Left cardiac atrium (tissue), 4 donors: ENCODE measurements around the gene RHOF. TPM values are rescaled to one million over a fixed set of nuclear protein-coding genes. Genes with fewer than 3 reads are reported as not detected.

Source experiments
- ATAC-seq, 2 donors: fragments of 200-7000 bp; cut with Tn5 transposase; one replicate each; pipeline ENCODE4 v1.9.1; 2020; ENCODE audit warnings: mild to moderate bottlenecking in 2 of 2, moderate library complexity in 2 of 2
- DNase-seq: peaks from one replicate; pipeline ENCODE4 v3.0.0-alpha.2; 2020
- intact Hi-C, 2 donors: fragments of 100-400 bp; cut with DNase I; formaldehyde crosslinking; loops; one replicate each; pipeline versions ENCODE4 v1.14.1 to v1.15.1; 2022 to 2023
- total RNA-seq, 2 donors: library from RNA; stranded (reverse); fragmentation: NEBNext Ultra II Directional; extraction: Animal tissue kit (Norgen Biotek cat#: 25700); gene quantifications; one replicate each; pipeline ENCODE4 v1.2.1, GENCODE V29; 2021
- donor health status: DM: no; HTN: yes; CAD: no.
- donor health status: DM: no; HTN: yes; CAD: no; lungs with severe emphysema.
- donor health status: DM: yes; HTN: yes; CAD: no.
- donor health status: Dilated cardiomyopathy.

RHOF gene
- total RNA-seq, 2 donors from 2014 or later, result 14.7 to 25.1 TPM

DNA sequence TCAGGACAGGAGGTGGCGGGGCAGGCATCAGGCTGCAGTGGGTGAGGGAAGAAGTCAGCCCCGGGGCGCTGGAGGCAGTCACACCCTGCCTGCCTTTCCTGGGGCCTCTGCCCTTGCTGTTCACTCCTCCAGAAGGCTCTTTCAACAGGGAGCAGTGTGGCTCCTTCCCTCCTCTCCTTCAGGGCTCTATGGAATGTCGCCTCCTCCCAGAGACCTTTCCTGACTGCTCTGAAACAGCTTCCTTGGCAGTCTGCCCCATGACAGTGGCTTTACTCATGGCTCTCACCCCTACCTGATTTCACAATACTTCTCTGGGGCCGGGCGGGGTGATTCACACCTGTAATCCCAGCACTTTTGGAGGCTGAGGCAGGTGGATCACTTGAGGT, 7.1 kb downstream of the RHOF start:
- peak in 1 of 2 donors; percentile 48 for ATAC-seq
- no peak for DNase-seq
- intact Hi-C loops, result no loop called here

DNA sequence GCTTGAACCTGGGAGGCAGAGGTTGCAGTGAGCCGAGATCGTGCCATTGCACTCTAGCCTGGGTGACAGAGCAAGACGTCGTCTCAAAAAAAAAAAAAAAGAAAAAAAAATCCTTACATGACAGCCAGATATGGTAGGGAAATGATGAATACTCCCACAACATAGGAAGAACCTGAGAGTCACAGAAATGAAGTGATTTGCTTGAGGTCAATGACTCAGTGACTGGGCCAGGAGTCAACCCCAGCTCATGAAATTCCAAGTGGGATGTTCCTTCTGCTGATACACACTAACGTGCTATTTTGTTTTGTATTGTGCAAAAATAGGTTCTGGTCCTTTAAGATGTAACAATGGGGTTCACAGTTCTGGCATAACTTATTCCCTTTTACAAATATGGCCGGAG, 9.0 kb downstream of the RHOF start:
- DNase-seq (no peak), ATAC-seq (peak in 1 of 2 donors; percentile 50)
- intact Hi-C loops, result no loop called here

GRCh38 chr12:121783766-121784165, 9.7 kb downstream of the RHOF start:
- no peak for DNase-seq
- intact Hi-C loops, result no loop called here
- ATAC-seq, result no peak

DNA sequence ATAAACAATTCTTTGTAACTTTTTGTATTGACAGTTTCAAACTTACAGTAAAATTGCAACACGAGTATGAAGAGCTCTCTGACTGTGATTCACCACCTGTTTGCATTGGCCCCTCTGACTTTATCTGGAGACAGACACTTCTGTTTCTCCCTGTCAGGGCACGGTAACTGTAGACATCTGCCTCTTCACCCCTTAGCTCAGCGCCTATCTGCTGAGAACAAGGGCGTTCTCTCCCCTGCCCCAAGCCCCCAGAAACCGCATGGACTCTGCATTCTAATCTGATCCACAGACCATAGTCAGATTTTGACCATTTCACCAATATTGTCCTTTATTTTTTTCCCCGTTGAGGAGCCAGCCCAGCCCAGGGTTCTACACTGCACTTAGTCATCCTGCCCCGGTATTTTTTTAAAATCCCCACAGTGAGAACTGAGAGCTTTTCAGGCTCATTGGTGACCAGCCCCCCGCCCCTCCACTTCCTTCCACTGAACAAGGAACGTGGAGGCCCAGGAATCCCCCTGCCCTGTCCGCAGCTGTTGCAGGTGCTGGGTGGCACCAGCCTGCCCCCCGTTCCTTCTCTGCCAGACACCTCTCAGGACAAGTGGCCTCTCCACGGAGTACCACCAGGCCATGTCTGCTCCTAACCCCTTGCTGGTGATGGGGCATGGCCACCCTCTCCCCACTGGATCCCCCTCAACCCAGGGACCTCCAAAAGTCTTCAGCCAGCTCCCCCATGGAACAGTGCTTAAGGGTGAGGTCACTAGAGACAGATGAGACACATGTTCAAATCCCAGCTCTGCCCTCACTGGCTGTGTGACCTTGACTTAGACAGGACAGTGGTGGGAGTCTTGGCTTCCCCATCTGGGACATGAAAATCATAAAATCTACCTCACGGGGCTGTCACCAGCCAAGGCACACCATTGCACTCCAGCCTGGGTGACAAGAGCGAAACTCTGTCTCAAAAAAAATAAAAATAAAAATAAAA, 11.2 kb downstream of the RHOF start:
- ATAC-seq (peak in 1 of 2 donors; percentile 45), DNase-seq (no peak)

DNA sequence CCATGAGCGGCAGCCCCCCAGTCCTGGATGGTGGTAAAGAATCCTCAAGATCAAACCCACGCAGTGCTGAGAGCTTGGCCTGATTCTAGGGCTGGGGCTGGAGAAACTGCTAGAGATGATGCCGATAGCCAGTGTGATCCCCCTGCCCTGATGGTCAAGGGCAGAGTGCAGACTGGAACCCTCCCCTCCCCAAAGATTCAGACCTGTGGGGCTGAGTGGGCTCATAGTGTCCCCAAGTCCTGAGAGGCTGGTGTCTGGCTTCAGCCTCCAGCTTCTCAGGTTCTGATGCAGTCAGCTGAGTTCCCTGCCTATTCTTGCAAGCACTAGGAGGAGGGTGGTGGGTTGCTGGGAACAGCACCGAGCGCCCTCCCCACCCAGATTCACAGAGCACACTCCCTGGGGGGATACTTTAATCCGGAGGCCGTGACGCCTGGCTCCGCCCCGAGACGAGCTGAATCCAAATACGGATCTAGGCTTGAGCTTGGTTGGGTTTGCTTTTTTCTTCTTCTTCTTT, 11.9 kb downstream of the RHOF start:
- intact Hi-C loops, result no loop called here
- DNase-seq (no peak), ATAC-seq (peak; percentile 12 to 60)

More for the DNA sequence above, 11.2 kb downstream of the RHOF start:
- intact Hi-C loops, result no loop called here

DNA sequence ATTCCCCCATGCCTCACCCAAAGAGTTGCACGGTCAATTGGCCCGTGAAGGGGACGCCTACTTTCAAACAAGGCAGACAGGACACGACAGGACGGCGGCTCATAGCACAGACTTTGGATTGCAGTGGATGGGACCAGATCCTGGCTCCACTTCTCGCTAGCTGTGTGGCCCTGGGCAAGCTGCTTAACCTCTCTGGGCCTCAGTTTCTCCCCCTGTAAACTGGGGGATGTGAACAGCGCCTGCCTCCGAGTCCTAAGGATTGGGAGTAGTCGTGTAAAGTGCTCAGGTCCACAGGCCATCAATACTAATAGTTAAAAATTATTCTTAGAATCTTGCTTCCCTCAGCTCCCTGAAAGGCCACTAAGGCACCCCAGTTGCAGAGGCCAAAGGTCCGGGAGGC, 13.1 kb downstream of the RHOF start:
- ATAC-seq, result no peak
- no peak for DNase-seq
- intact Hi-C loops, result no loop called here

GRCh38 chr12:121779422-121779895, 14.0 kb downstream of the RHOF start:
- ATAC-seq, result no peak
- no peak for DNase-seq
- intact Hi-C loops, result loop anchor here in 1 of 2 donors (5.0 kb wide), 1 partner anchor 33 kb away; no protein-coding TSS in a partner anchor

- DNase-seq, result no peak
- no peak for ATAC-seq
- intact Hi-C loops, result loop anchor here in 1 of 2 donors (5.0 kb wide), 1 partner anchor 34 kb away; no protein-coding TSS in a partner anchor
Observed at GRCh38 chr12:121778567-121779421, 14.7 kb downstream of the RHOF start.

DNA sequence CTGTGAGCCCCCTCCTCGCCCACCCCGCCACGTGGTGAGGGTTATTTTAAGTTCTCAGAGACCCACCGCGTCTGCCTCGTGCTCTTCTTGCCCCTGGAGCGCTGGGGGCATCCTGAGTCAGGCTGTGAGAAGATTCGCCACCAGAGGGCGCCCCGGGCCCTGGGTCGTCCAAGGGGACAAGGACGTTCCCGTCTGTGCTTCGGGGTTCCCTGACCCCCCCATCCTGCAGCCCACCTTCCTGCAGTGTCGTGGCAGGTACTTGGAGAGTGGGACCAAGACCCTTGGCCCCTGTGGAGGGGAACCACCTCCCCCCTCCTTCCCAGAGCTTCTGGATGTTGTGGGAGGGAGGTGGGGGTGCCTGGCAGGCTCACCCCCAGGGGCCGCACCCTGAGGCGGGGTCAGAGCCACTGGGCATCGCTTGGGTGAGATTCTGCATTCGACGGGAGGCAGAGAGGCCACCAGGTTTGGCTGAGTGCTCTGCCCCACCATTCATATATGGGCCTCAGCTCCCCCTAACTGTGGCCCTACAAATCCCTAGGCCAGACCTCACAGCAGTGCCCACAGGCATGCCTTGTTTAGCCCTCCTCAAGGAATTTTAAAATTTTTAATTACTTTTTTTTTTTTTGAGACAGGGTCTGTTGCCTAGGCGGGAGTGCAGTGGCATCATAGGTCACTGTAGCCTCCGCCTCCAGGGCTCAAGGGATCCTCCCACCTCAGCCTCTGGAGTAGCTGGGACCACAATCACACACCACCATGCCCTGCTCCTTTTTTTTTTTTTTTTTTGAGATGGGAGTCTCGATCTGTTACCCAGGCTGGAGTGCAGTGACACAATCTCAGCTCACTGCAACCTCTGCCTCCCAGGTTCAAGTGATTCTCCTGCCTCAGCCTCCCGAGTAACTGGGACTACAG, 17.0 kb downstream of the RHOF start:
- DNase-seq, result peak; percentile 88
- ATAC-seq, result peak; percentile 53 to 58
- intact Hi-C loops, result loop anchor here in 1 of 2 donors (5.0 kb wide), 1 partner anchor 36 kb away; no protein-coding TSS in a partner anchor

DNA sequence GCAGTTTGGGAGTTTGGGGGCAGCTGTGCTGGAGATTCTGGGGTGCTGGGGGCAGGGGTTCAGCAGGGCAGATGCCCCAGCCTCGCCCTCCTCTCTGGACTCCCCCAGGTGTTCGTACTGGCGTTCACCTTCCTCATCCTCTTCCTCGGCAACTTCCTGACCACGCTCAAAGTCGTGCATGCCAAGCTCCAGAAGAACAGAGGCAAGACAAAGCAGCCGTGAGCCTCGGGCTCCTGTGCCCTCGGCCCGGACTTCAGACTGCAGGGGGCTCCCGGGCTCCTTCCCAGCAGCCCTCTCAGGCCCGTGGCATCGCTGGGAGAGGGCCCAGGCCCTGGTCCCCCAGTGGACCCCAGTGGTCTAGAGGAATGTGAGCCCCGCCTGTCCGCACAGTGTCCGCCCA, 18.0 kb downstream of the RHOF start:
- ATAC-seq, result no peak
- no peak for DNase-seq
- intact Hi-C loops, result loop anchor here in 1 of 2 donors (5.0 kb wide), 1 partner anchor 37 kb away; no protein-coding TSS in a partner anchor

- intact Hi-C loops, result loop anchor here (5.0 kb wide), 2 partner anchors 37 to 78 kb away; no protein-coding TSS in a partner anchor
- ATAC-seq (no peak), DNase-seq (no peak)
Observed at GRCh38 chr12:121774968-121775474, 18.5 kb downstream of the RHOF start.

DNA sequence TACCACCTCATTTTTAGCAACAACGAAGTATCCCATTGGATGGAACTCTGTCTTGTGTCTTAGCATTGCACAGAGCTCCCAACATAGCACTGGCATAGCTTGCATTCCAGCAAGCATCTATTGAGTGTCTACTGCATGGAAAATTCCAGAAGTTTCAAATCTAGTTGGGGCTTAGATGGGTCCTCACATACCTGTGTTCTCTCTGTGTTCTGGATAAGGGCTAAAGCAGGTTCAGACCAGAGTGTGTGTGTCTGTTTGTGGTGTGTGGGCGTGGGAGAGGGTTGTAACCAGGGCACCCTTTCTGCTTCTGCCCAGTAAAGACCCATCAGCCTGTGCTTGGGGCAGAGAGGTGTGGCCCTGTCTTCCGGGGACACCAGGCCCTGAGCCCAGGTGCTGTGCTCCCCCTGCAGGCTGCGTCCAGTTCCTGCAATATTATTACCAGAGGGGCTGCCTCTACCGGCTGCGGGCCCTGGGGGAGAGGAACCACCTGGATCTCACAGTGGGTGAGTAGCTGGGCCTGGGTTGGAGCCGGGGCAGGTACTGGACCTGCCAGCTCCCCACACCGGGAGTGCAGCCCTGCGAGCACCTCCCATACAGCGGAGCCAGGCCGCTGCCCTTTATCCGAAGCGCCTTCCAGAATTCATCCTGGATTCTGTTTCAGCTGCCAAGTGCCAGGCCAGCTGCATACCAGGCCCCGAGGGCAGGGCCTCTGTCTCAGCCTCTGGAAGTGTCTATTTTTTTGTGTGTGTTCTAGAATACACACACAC, 20.3 kb downstream of the RHOF start:
- ATAC-seq, result peak; percentile 58 to 76
- intact Hi-C loops, result loop anchor here (1.0 to 5.0 kb wide), 2 partner anchors 76 kb away; no protein-coding TSS in a partner anchor
- peak; percentile 66 for DNase-seq

- DNase-seq (no peak), ATAC-seq (no peak)
- intact Hi-C loops, result loop anchor here in 1 of 2 donors (5.0 kb wide), 1 partner anchor 74 kb away; no protein-coding TSS in a partner anchor
Observed at GRCh38 chr12:121770813-121771625, 22.5 kb downstream of the RHOF start.

DNA sequence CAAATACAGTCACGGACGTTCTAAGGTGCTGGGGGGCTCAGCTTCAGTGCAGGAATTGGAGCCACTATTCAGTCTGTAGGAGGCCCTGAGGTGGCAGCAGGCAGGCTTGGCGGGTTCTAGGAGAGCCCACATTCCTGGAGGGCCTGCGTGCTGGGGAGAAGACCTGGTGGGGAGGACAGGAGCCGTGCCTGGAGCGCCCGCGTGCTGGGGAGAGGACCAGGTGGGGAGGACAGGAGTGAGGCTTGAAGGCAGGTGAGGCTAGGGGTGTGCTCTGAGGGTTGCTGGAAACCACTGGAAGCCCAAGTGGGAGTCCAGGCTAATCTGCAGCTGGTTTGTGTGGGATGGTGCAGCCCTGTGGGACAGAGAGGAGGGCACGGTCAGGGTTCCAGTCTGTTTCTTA, 23.1 kb downstream of the RHOF start:
- intact Hi-C loops, result loop anchor here in 1 of 2 donors (5.0 kb wide), 1 partner anchor 73 kb away; no protein-coding TSS in a partner anchor
- DNase-seq (no peak), ATAC-seq (no peak)

- intact Hi-C loops, result loop anchor here (5.0 kb wide), 2 partner anchors 58 to 73 kb away; partner anchors contain the start of gene TMEM120B (in 1 of the 2)
- no peak for DNase-seq
- ATAC-seq, result peak; percentile 3 to 21
Observed at GRCh38 chr12:121769831-121770301, 23.6 kb downstream of the RHOF start.
